ENCODE results near the gene LRRC23.
"Not testable (repeated sequence)": the region's sequence is repeated elsewhere in the genome, so short reads cannot be mapped to it uniquely, and the experiment has no call there.

Gene LRRC23

DNA sequence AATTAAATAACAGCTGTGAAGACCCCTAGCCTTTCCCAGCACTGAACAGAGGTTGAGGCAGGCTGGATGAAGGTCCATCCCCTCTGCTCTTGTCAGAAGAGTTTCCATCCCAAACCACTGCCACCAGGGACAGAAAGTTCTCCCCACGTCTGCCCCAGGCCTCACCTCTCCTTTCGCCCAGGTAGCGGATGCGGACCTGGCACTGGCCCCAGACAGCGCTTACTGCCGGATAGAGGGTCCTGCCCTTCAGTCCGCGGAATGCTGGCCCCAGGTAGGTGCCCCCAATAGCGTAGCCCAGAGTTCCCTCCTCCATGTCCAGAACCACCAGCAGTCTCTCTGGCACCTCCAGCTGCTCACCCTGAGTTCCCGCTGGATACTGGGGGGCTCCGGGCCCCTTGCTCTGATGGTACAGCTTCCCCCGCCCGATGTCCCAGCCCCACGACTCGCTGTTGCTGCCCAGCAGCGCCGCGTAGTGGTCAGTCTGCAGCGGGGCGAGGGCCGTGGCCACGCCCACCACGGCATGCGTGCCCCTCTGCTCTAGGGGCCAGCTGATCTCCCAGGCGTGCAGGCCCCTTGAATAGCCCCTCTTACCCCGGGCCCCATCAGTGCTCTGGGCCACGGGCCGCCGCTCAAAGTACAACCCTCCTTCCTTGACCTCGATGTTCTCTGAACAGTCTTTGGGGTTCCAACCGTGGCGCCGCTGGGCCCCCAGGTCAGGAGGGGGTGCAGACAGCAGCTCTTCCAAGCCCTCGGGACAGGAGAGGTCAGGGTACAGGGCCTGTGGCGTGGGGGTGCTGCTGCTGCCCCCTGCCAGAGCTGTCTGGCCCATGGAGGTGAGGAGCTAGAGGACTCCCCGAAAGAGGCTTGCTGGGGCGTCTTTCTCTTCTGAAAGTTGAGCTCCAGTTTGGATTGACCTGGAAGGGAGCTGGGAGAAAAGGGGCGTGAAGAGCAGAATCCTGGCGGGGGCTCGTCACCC is 32.3 kb upstream of the LRRC23 start:
- no peaks in the 10 kb centered on the region for H3K9me3 ChIP-seq (ENCODE audit: control insufficient read depth in 2 of 2, low read length in 2 of 2)
- peak overlapping the region; percentile 85 to 90 for H3K27ac ChIP-seq (ENCODE audit: low read depth in 2 of 2, low read length in 2 of 2)
- H3K4me1 ChIP-seq (ENCODE audit: control insufficient read depth in 2 of 2, insufficient read depth in 2 of 2, low read length in 2 of 2): peaks cover 42 to 47% of the 10 kb centered on the region in 2 donors
- H3K27me3 ChIP-seq (ENCODE audit: control insufficient read depth in 2 of 2, insufficient read depth in 2 of 2, low read length in 2 of 2): no peaks in the 10 kb centered on the region
- H3K4me3 ChIP-seq (ENCODE audit: low read length in 2 of 2): peak overlapping the region; percentile 83 to 94
- H3K9ac ChIP-seq (ENCODE audit: low read depth in 1 of 2, low read length in 2 of 2): peak overlapping the region; percentile 88 to 96
- H3K36me3 ChIP-seq (ENCODE audit: control insufficient read depth in 2 of 2, insufficient read depth in 2 of 2, low read length in 2 of 2): peaks cover 19 to 20% of the 10 kb centered on the region in 2 donors

DNA sequence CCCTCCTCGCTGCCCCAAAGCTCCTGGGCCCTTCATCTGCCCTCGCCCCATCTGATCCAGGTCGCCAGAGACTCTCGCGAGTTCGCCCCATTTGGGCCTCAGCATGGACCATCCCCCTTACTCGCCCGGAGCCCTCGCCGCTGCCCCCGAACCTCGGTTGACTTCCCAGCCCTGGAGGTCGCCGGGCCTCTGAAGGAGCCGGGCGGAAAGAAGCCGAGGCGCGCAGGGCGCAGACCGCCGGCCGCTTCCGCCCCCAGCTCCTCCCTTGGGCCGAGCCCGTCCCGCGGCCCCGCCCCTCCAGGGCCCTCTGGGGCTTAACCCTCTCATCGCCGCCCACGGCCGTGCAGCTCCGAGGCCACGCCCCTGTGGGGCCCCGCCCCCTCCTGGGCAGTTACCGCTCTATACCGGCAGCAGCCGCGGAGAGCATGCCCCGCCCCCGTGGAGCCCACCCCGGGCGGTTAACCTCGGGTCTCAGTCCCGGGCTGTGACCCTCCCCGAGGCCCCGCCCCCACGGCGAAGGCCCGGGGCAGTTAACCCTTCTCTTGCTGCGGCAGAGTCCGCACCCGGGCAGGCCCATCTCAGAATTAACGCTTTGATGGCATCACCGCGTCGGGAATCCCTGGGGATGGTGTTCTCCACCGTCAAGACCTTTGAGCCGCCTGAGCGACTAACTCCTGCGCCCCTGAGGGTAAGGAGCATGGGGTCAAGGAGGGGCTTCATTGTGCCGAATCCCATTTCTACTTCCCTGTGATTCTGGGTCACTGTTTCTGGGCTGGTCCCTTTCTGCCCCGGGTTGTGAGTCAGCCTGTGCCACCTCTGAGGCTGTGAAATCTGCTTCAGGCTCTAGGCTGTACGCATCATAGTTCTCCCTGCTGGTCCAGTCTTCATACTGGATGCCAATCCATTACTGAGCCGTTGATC is 31.3 kb upstream of the LRRC23 start, which contains the start of gene SPSB2:
SPSB2 (minus strand) TSS at position 210 of the 921 bp plus-strand sequence. CDS start 402 bp downstream, outside the sequence.
- Histone ChIP-seq H3K36me3 (ENCODE audit: control insufficient read depth in 2 of 2, insufficient read depth in 2 of 2, low read length in 2 of 2) (peaks cover 19 to 20% of the 10 kb centered on the region in 2 donors), H3K4me1 (ENCODE audit: control insufficient read depth in 2 of 2, insufficient read depth in 2 of 2, low read length in 2 of 2) (peaks cover 36 to 44% of the 10 kb centered on the region in 2 donors), H3K4me3 (ENCODE audit: low read length in 2 of 2) (peak within 1 kb of the TSS; percentile 83 to 94), H3K27me3 (ENCODE audit: control insufficient read depth in 2 of 2, insufficient read depth in 2 of 2, low read length in 2 of 2) (no peaks in the 10 kb centered on the region), H3K27ac (ENCODE audit: low read depth in 2 of 2, low read length in 2 of 2) (peak within 1 kb of the TSS; percentile 85 to 90), H3K9ac (ENCODE audit: low read depth in 1 of 2, low read length in 2 of 2) (peak within 1 kb of the TSS; percentile 88 to 96), H3K9me3 (ENCODE audit: control insufficient read depth in 2 of 2, low read length in 2 of 2) (no peaks in the 10 kb centered on the region)

GRCh38 chr12:6874015-6874368 is 30.6 kb upstream of the LRRC23 start:
- Histone ChIP-seq H3K4me3 (ENCODE audit: low read length in 2 of 2) (peak overlapping the region; percentile 83 to 94), H3K27ac (ENCODE audit: low read depth in 2 of 2, low read length in 2 of 2) (peak overlapping the region; percentile 78 to 90), H3K36me3 (ENCODE audit: control insufficient read depth in 2 of 2, insufficient read depth in 2 of 2, low read length in 2 of 2) (peaks cover 19 to 20% of the 10 kb centered on the region in 2 donors), H3K4me1 (ENCODE audit: control insufficient read depth in 2 of 2, insufficient read depth in 2 of 2, low read length in 2 of 2) (peaks cover 30 to 38% of the 10 kb centered on the region in 2 donors), H3K9ac (ENCODE audit: low read depth in 1 of 2, low read length in 2 of 2) (peak overlapping the region; percentile 74 to 76)
- not testable (repeated sequence) for H3K27me3 ChIP-seq (ENCODE audit: control insufficient read depth in 2 of 2, insufficient read depth in 2 of 2, low read length in 2 of 2); H3K9me3 ChIP-seq (ENCODE audit: control insufficient read depth in 2 of 2, low read length in 2 of 2)

- not testable (repeated sequence) for H3K4me1 ChIP-seq (ENCODE audit: control insufficient read depth in 2 of 2, insufficient read depth in 2 of 2, low read length in 2 of 2); H3K9me3 ChIP-seq (ENCODE audit: control insufficient read depth in 2 of 2, low read length in 2 of 2); H3K9ac ChIP-seq (ENCODE audit: low read depth in 1 of 2, low read length in 2 of 2); H3K27me3 ChIP-seq (ENCODE audit: control insufficient read depth in 2 of 2, insufficient read depth in 2 of 2, low read length in 2 of 2); H3K27ac ChIP-seq (ENCODE audit: low read depth in 2 of 2, low read length in 2 of 2); H3K36me3 ChIP-seq (ENCODE audit: control insufficient read depth in 2 of 2, insufficient read depth in 2 of 2, low read length in 2 of 2); H3K4me3 ChIP-seq (ENCODE audit: low read length in 2 of 2)
Observed at GRCh38 chr12:6879824-6880223, 24.8 kb upstream of the LRRC23 start.

DNA sequence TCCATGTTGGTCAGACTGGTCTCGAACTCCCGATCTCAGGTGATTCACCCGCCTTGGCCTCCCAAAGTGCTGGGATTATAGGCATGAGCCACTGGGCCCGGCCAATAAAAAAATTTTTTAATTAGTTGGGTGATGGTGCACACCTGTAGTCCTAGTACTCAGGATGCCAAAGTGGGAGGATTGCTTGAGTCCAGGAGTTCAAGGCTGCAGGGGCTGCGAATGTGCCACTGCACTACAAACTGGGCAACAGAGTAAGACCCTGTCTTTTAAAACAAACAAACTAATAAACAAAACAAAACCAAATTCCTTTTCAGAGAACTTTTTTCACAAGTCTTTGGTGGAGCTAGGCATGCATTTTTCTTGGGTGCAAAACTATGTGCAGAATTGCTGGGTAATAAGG is 21.4 kb upstream of the LRRC23 start:
- Histone ChIP-seq H3K4me3 (ENCODE audit: low read length in 2 of 2) (no peak overlapping the region), H3K4me1 (ENCODE audit: control insufficient read depth in 2 of 2, insufficient read depth in 2 of 2, low read length in 2 of 2) (peaks cover 0 to 10% of the 10 kb centered on the region in 2 donors), H3K9ac (ENCODE audit: low read depth in 1 of 2, low read length in 2 of 2) (no peak overlapping the region), H3K9me3 (ENCODE audit: control insufficient read depth in 2 of 2, low read length in 2 of 2) (no peaks in the 10 kb centered on the region), H3K27ac (ENCODE audit: low read depth in 2 of 2, low read length in 2 of 2) (no peak overlapping the region), H3K36me3 (ENCODE audit: control insufficient read depth in 2 of 2, insufficient read depth in 2 of 2, low read length in 2 of 2) (peaks cover 0 to 4% of the 10 kb centered on the region in 2 donors), H3K27me3 (ENCODE audit: control insufficient read depth in 2 of 2, insufficient read depth in 2 of 2, low read length in 2 of 2) (no peaks in the 10 kb centered on the region)

GRCh38 chr12:6883683-6884082 is 20.9 kb upstream of the LRRC23 start:
- Histone ChIP-seq H3K4me3 (ENCODE audit: low read length in 2 of 2) (no peak overlapping the region), H3K36me3 (ENCODE audit: control insufficient read depth in 2 of 2, insufficient read depth in 2 of 2, low read length in 2 of 2) (peaks cover 0 to 4% of the 10 kb centered on the region in 2 donors), H3K27me3 (ENCODE audit: control insufficient read depth in 2 of 2, insufficient read depth in 2 of 2, low read length in 2 of 2) (no peaks in the 10 kb centered on the region), H3K9ac (ENCODE audit: low read depth in 1 of 2, low read length in 2 of 2) (no peak overlapping the region), H3K27ac (ENCODE audit: low read depth in 2 of 2, low read length in 2 of 2) (no peak overlapping the region), H3K9me3 (ENCODE audit: control insufficient read depth in 2 of 2, low read length in 2 of 2) (no peaks in the 10 kb centered on the region), H3K4me1 (ENCODE audit: control insufficient read depth in 2 of 2, insufficient read depth in 2 of 2, low read length in 2 of 2) (peaks cover 0 to 10% of the 10 kb centered on the region in 2 donors)

GRCh38 chr12:6884539-6884938 is 20.1 kb upstream of the LRRC23 start:
- Histone ChIP-seq H3K27ac (ENCODE audit: low read depth in 2 of 2, low read length in 2 of 2) (no peak overlapping the region), H3K36me3 (ENCODE audit: control insufficient read depth in 2 of 2, insufficient read depth in 2 of 2, low read length in 2 of 2) (peaks cover 0 to 4% of the 10 kb centered on the region in 2 donors), H3K27me3 (ENCODE audit: control insufficient read depth in 2 of 2, insufficient read depth in 2 of 2, low read length in 2 of 2) (no peaks in the 10 kb centered on the region), H3K9ac (ENCODE audit: low read depth in 1 of 2, low read length in 2 of 2) (no peak overlapping the region), H3K4me1 (ENCODE audit: control insufficient read depth in 2 of 2, insufficient read depth in 2 of 2, low read length in 2 of 2) (peaks cover 0 to 10% of the 10 kb centered on the region in 2 donors), H3K9me3 (ENCODE audit: control insufficient read depth in 2 of 2, low read length in 2 of 2) (no peaks in the 10 kb centered on the region), H3K4me3 (ENCODE audit: low read length in 2 of 2) (no peak overlapping the region)

GRCh38 chr12:6886206-6886999 is 18.2 kb upstream of the LRRC23 start:
- not testable (repeated sequence) for H3K4me1 ChIP-seq (ENCODE audit: control insufficient read depth in 2 of 2, insufficient read depth in 2 of 2, low read length in 2 of 2); H3K27me3 ChIP-seq (ENCODE audit: control insufficient read depth in 2 of 2, insufficient read depth in 2 of 2, low read length in 2 of 2); H3K9me3 ChIP-seq (ENCODE audit: control insufficient read depth in 2 of 2, low read length in 2 of 2); H3K9ac ChIP-seq (ENCODE audit: low read depth in 1 of 2, low read length in 2 of 2); H3K27ac ChIP-seq (ENCODE audit: low read depth in 2 of 2, low read length in 2 of 2); H3K36me3 ChIP-seq (ENCODE audit: control insufficient read depth in 2 of 2, insufficient read depth in 2 of 2, low read length in 2 of 2); H3K4me3 ChIP-seq (ENCODE audit: low read length in 2 of 2)

DNA sequence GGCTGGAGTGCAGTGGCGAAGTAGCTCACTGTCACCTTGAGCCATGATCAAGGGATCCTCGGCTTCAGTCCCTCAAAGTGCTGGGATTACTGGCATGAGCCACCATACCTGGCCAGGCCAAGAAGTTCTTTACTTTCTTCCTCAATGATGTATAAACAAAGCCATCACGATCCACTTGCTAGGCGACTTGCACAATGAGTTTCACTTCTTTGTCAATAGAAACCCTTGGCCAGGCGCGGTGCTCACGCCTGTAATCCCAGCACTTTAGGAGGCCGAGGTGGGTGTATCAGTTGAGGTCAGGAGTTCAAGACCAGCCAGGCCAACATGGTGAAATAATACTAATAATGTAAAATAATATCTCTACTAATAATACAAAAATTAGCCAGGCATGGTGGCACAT is 17.2 kb upstream of the LRRC23 start:
- no peaks in the 10 kb centered on the region for H3K9me3 ChIP-seq (ENCODE audit: control insufficient read depth in 2 of 2, low read length in 2 of 2)
- peaks cover 0 to 4% of the 10 kb centered on the region in 2 donors for H3K36me3 ChIP-seq (ENCODE audit: control insufficient read depth in 2 of 2, insufficient read depth in 2 of 2, low read length in 2 of 2)
- H3K9ac ChIP-seq (ENCODE audit: low read depth in 1 of 2, low read length in 2 of 2): no peak overlapping the region
- H3K4me3 ChIP-seq (ENCODE audit: low read length in 2 of 2): no peak overlapping the region
- no peak overlapping the region for H3K27ac ChIP-seq (ENCODE audit: low read depth in 2 of 2, low read length in 2 of 2)
- no peaks in the 10 kb centered on the region for H3K27me3 ChIP-seq (ENCODE audit: control insufficient read depth in 2 of 2, insufficient read depth in 2 of 2, low read length in 2 of 2)
- H3K4me1 ChIP-seq (ENCODE audit: control insufficient read depth in 2 of 2, insufficient read depth in 2 of 2, low read length in 2 of 2): peaks cover 8 to 11% of the 10 kb centered on the region in 2 donors

All from mucosa of rectum (tissue), 2 donors.